Skeletal muscle tissue (tissue), 4 donors: Measurements from ENCODE around the gene GOLGA8R. TPM values are rescaled to one million over a fixed set of nuclear protein-coding genes. Genes with fewer than 3 reads are reported as not detected.
"Not testable (repeated sequence)": the region's sequence is repeated elsewhere in the genome, so short reads cannot be mapped to it uniquely, and the experiment has no call there.

ENCODE experiments used
- H3K27ac ChIP-seq: one replicate; pipeline ENCODE4 v1.7.0; 2013; ENCODE audit warnings: mild to moderate bottlenecking, low read depth, low read length, inconsistent platforms
- H3K27me3 ChIP-seq, 3 donors: one replicate each; pipeline ENCODE4 v1.7.0; 2013; ENCODE audit warnings: low read length in 3 of 3; ENCODE audit not compliant: control insufficient read depth in 3 of 3, insufficient read depth in 3 of 3
- H3K36me3 ChIP-seq, 3 donors: one replicate each; pipeline ENCODE4 v1.7.0; 2013; ENCODE audit warnings: low read length in 3 of 3; ENCODE audit not compliant: control insufficient read depth in 3 of 3, insufficient read depth in 3 of 3
- H3K4me1 ChIP-seq, 3 donors: one replicate each; pipeline ENCODE4 v1.7.0; 2013; ENCODE audit warnings: low read length in 3 of 3, mild to moderate bottlenecking in 3 of 3; ENCODE audit not compliant: control insufficient read depth in 3 of 3, insufficient read depth in 3 of 3
- H3K4me3 ChIP-seq, 3 donors: one replicate each; pipeline ENCODE4 v1.7.0; 2013; ENCODE audit warnings: low read length in 3 of 3
- H3K9ac ChIP-seq, 3 donors: one replicate each; pipeline ENCODE4 v1.7.0; 2013; ENCODE audit warnings: low read length in 3 of 3, mild to moderate bottlenecking in 3 of 3, moderate library complexity in 2 of 3, low read depth in 1 of 3
- H3K9me3 ChIP-seq, 3 donors: one replicate each; pipeline ENCODE4 v1.7.0; 2013; ENCODE audit warnings: low read length in 3 of 3; ENCODE audit not compliant: control insufficient read depth in 3 of 3
- total RNA-seq: library from RNA; depleted of rRNA; stranded (reverse); fragments of >200 nt; gene quantifications from one replicate; pipeline ENCODE4 v1.2.3, GENCODE V29; 2014
- donor health status: Osteomylitis.

The GOLGA8R gene, protein sequence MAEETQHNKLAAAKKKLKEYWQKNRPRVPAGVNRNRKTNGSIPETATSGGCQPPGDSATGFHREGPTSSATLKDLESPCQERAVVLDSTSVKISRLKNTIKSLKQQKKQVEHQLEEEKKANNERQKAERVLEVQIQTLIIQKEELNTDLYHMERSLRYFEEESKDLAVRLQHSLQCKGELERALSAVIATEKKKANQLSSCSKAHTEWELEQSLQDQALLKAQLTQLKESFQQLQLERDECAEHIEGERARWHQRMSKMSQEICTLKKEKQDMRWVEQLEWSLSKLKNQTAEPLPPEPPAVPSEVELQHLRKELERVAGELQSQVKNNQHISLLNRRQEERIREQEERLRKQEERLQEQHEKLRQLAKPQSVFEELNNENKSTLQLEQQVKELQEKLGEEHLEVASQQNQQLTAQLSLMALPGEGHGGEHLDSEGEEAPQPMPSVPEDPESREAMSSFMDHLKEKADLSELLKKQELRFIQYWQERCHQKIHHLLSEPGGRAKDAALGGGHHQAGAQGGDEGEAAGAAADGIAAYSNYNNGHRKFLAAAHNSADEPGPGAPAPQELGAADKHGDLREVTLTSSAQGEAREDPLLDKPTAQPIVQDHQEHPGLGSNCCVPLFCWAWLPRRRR
- 3.1 TPM for total RNA-seq

DNA sequence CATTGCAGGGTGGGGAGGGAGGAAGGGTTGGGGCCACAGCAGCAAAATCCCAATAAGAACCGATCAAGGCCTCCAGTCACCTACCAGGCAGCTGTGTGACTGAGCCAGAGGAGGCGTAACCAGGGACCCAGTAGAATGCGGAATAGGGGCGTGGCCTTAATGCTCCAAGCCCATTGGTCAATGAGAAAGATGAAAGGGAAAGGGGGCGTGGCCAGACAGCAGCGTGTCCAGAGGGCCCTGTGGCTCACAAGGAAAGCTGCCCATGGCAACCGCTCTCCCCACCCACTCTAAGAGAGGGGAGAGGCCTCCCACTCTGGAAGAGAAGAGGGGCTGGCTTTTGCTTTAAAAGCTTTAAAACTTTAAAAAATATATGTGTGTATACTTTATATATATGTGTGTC is at the start of gene GOLGA8R:
TSS of gene GOLGA8R (minus strand) at position 101 of the 400 bp plus-strand sequence. CDS start at position 3, 98 bp downstream.
- H3K4me3 ChIP-seq, H3K9me3 ChIP-seq, H3K9ac ChIP-seq, H3K36me3 ChIP-seq, H3K27ac ChIP-seq, H3K4me1 ChIP-seq, H3K27me3 ChIP-seq: not testable (repeated sequence)

DNA sequence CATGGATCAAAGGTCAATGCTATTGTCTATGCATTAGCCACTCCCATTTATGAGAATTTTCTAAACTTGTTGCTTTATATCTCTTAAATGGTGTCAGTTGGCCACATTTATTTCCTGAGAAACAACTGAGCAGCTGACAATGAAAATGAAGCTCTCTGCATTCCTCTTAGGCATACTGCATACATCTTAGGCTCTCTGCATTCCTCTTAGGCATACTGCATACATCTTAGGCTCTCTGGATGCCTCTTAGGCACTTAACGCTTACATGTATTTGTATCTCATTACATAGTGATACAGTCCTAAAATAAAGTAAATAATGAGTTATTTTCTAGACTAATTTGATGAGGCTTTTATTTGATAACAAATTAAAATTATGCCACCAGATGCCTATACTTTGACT is 49.8 kb upstream of the GOLGA8R start:
- not testable (repeated sequence) for H3K4me3 ChIP-seq, H3K9ac ChIP-seq, H3K27ac ChIP-seq, H3K4me1 ChIP-seq, H3K9me3 ChIP-seq, H3K36me3 ChIP-seq, H3K27me3 ChIP-seq

DNA sequence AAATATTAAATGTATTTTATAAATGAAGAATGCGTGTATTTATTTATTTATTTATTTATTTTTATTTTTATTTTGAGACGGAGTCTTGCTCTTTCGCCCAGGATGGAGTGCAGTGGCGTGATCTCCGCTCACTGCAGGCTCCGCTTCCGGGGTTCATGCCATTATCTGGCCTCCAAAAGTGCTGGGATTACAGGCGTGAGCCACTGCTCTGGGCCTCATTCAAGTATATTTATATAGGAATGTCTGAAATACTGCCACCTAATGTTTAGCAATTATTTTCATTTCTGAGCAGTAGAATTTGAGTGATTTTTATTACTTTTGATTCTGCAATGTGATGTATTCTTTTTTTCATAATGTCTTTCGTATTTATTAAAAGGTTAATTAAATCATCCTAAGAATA is 48.1 kb upstream of the GOLGA8R start:
- H3K4me3 ChIP-seq, H3K36me3 ChIP-seq, H3K9me3 ChIP-seq, H3K27ac ChIP-seq, H3K4me1 ChIP-seq, H3K27me3 ChIP-seq, H3K9ac ChIP-seq: not testable (repeated sequence)

DNA sequence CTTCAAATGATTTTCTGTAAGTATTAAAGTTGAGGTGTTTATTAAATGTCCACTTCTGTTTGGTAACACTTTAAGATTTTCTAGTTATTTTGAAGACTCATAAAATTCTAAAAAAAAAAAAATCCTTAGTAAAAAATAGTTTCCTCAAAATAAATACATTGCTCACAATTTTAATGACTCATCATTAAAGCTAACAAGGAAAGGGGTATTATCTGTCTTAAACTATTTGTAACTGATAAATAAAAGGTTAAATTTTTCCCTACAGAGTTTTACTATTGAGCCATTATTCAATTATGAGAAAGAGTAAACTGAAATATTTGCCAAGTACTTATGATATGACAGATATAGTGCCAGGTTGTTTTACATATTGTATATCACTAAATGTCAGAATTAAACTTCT is 38.6 kb upstream of the GOLGA8R start:
- not testable (repeated sequence) for H3K36me3 ChIP-seq, H3K27ac ChIP-seq, H3K9me3 ChIP-seq, H3K4me3 ChIP-seq, H3K4me1 ChIP-seq, H3K9ac ChIP-seq, H3K27me3 ChIP-seq

DNA sequence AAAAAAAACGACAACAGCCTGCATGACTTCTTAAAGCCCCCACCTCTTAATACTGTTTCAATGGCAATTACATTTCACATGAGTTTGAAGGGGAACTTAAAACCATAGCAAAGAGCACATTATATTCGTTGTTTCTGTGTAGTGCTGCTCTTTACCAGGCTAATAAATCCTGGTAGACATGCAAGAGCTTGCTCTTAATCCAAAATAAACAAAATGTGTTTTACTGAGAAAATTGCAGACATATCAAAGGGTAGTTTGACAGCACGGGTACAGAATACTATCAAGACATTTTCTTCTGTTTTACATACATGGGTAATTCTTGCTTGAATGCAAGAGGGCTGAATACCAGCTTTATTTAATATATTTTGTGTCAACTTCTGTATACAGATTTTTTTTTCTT is 24.3 kb upstream of the GOLGA8R start:
- not testable (repeated sequence) for H3K9me3 ChIP-seq, H3K27ac ChIP-seq, H3K36me3 ChIP-seq, H3K4me1 ChIP-seq, H3K4me3 ChIP-seq, H3K27me3 ChIP-seq, H3K9ac ChIP-seq

DNA sequence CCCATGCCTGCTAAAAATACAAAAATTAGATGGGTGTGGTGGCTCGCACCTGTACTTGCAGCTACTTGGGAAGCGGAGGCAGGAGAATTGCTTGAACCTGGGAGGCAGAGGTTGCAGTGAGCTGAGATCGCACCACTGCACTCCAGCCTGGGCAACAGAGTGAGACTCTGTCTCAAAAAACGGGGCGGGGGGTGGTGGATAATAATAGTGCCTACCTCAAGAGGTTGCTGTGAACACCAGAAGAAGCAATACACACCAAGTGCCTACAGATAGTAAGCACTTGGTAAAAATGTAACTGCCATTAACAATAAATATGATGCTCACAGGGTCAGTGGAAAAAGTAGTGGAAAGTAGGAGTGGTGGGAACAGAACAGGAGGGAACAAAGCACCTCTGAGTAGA is 21.8 kb upstream of the GOLGA8R start:
- H3K9ac ChIP-seq, H3K27me3 ChIP-seq, H3K4me1 ChIP-seq, H3K9me3 ChIP-seq, H3K4me3 ChIP-seq, H3K36me3 ChIP-seq, H3K27ac ChIP-seq: not testable (repeated sequence)

DNA sequence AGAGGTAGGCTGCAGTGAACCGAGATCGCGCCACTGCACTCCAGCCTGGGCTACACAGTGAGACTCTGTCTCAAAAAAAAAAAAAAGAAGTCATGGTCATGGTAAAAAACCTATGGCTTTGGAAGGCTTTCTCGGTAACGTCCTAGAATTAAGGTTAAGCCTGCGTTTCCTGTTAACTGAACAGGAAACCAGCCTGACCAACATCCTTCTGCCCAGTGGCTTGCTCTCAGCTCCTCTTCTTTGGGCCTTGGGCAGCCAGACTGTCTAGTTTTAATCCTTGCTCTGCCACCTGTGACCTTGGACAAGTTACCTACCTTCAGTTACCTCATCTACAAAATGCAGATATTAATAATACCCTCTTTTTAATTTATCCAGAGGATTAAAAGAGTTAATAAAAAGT is 6.7 kb upstream of the GOLGA8R start:
- not testable (repeated sequence) for H3K9ac ChIP-seq, H3K4me3 ChIP-seq, H3K27ac ChIP-seq, H3K9me3 ChIP-seq, H3K4me1 ChIP-seq, H3K36me3 ChIP-seq, H3K27me3 ChIP-seq

DNA sequence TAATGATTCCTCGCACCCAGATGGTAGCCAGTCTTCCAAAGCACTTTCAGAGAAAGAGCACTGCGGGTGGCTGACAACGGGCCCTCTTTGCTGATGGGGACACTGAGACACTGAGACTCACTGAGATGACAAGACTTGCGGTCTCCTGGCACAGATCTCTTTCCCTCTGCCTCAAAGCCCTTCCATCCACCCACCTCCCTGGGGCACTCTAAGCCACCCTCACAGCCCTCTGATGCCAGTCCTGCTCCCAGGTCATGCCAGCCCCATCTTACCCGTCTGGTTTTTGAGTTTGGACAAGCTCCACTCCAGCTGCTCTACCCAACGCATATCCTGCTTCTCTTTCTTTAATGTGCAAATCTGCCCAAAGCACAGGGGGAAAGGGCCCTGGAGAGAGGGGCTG is 6.4 kb downstream of the GOLGA8R start:
- H3K27ac ChIP-seq, H3K4me3 ChIP-seq, H3K9ac ChIP-seq, H3K4me1 ChIP-seq, H3K27me3 ChIP-seq, H3K9me3 ChIP-seq, H3K36me3 ChIP-seq: not testable (repeated sequence)

DNA sequence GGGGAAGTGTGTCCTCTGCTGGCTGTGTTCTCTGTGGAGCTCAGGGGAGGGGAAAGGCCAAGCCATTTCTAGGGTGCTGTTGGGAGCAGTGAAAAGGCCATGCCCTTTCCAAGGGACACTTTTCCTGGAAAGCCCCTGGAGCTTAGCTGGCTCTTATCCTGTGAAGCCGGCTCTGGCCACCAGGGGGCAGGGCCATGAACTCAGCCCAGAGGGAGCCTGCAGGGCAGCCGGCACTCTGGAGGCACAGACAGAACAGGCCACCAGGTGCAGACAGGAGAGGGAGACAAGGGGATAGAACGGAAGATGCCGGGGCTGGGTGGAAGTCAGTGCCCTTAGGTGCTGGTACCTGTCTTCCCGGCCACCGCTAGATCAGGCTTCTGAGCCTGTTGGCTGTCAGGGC is 15.1 kb downstream of the GOLGA8R start:
- not testable (repeated sequence) for H3K4me3 ChIP-seq

DNA sequence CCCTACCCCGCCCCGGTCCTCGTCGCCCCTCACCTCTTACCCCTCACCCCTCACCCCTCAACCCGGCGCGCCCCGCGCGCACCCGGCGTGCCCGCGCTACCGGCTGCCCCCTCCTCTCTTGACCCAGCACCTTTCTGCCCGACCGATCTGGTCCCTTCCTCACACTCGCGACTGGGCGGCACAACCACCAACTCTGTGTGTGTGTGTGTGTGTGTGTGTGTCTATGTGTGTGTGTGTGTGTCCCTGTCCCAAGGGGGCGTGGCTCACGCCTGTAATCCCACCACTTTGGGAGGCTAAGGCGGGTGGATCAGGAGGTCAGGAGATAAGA is 20.4 kb downstream of the GOLGA8R start:
- not testable (repeated sequence) for H3K4me1 ChIP-seq, H3K27me3 ChIP-seq, H3K27ac ChIP-seq, H3K9me3 ChIP-seq, H3K4me3 ChIP-seq, H3K9ac ChIP-seq, H3K36me3 ChIP-seq

More for the DNA sequence above, 15.1 kb downstream of the GOLGA8R start:
- not testable (repeated sequence) for H3K27ac ChIP-seq, H3K9me3 ChIP-seq, H3K4me1 ChIP-seq, H3K27me3 ChIP-seq, H3K9ac ChIP-seq, H3K36me3 ChIP-seq
